Natural killer cell (primary cell): ENCODE data around the gene KTI12. TPM values are rescaled to one million over a fixed set of nuclear protein-coding genes. Genes with fewer than 3 reads are reported as not detected.

Experiments
- ATAC-seq, 3 donors: fragments of 150-1000 bp in 2 of 3; fragments of 200-7000 bp in 1 of 3; cut with Tn5 transposase; 1 replicate in 1 of 3; 2 replicates in 2 of 3; pipeline ENCODE4 v1.10.0; 2021; ENCODE audit warnings: mild to moderate bottlenecking in 2 of 3, moderate library complexity in 2 of 3
- DNase-seq, 2 donors: peaks; one replicate each; pipeline versions ENCODE4 v3.0.0 to v3.0.0-alpha.2; 2013 to 2021; ENCODE audit warnings: mixed read lengths in 1 of 2
- H3K27ac ChIP-seq: one replicate; pipeline ENCODE4 v1.5.1; 2013; ENCODE audit warnings: mild to moderate bottlenecking, low read length
- H3K27me3 ChIP-seq: one replicate; pipeline ENCODE4 v1.6.1; 2013; ENCODE audit warnings: low read length; ENCODE audit not compliant: control insufficient read depth, insufficient read depth
- H3K36me3 ChIP-seq: one replicate; pipeline ENCODE4 v1.6.1; 2013; ENCODE audit warnings: low read length; ENCODE audit not compliant: control insufficient read depth, insufficient read depth
- H3K4me1 ChIP-seq: one replicate; pipeline ENCODE4 v1.6.1; 2013; ENCODE audit warnings: low read length; ENCODE audit not compliant: control insufficient read depth, insufficient read depth
- H3K4me3 ChIP-seq: one replicate; pipeline ENCODE4 v1.5.1; 2013; ENCODE audit warnings: low read length
- H3K9me3 ChIP-seq: one replicate; pipeline ENCODE4 v1.6.1; 2013; ENCODE audit warnings: low read length; ENCODE audit not compliant: control insufficient read depth, insufficient read depth
- H3K27ac Mint-ChIP-seq, 2 donors: one replicate each; pipeline ENCODE4 v1.8.0; 2022; ENCODE audit warnings: mild to moderate bottlenecking in 2 of 2, mixed read lengths in 2 of 2, moderate library complexity in 1 of 2
- H3K27me3 Mint-ChIP-seq, 2 donors: one replicate each; pipeline ENCODE4 v1.8.0; 2022; ENCODE audit warnings: low read depth in 2 of 2, mixed read lengths in 2 of 2
- H3K36me3 Mint-ChIP-seq: one replicate; pipeline ENCODE4 v1.8.0; 2022; ENCODE audit warnings: mixed read lengths
- H3K4me1 Mint-ChIP-seq, 2 donors: one replicate each; pipeline ENCODE4 v1.8.0; 2022; ENCODE audit warnings: mixed read lengths in 2 of 2
- H3K4me3 Mint-ChIP-seq: one replicate; pipeline ENCODE4 v1.8.0; 2022; ENCODE audit warnings: mild to moderate bottlenecking, moderate library complexity, mixed read lengths
- H3K9me3 Mint-ChIP-seq, 2 donors: one replicate each; pipeline ENCODE4 v1.8.0; 2022; ENCODE audit warnings: mixed read lengths in 2 of 2
- WGBS: methylation state at CpG from one replicate; pipeline ENCODE4 v1.1.7; 2013; ENCODE audit warnings: missing lambda C conversion rate; ENCODE audit not compliant: insufficient coverage; 5-methylcytosine and 5-hydroxymethylcytosine counted together
- intact Hi-C: fragments of 100-400 bp; cut with micrococcal nuclease; formaldehyde crosslinking; loops from one replicate; pipeline ENCODE4 v1.14.2; 2022
- total RNA-seq, 4 donors: library from RNA; stranded (reverse); fragments of 120-200 nt in 1 of 4; gene quantifications; one replicate each; pipeline versions ENCODE4 v1.2.3 to v1.2.4, GENCODE V29; 2013 to 2022
- TF ChIP-seq, protein P1 (sequence below): fragments of 200-600 bp; IDR thresholded peaks from one replicate; pipeline ENCODE4 v1.8.0; 2022; ENCODE audit warnings: antibody characterized with exemption

Gene KTI12
- total RNA-seq, 3 donors from 2014 or later (not counting 1 experiment from before 2014, with no cell fraction given): 12.6 to 13.8 (median 13.2) TPM

DNA sequence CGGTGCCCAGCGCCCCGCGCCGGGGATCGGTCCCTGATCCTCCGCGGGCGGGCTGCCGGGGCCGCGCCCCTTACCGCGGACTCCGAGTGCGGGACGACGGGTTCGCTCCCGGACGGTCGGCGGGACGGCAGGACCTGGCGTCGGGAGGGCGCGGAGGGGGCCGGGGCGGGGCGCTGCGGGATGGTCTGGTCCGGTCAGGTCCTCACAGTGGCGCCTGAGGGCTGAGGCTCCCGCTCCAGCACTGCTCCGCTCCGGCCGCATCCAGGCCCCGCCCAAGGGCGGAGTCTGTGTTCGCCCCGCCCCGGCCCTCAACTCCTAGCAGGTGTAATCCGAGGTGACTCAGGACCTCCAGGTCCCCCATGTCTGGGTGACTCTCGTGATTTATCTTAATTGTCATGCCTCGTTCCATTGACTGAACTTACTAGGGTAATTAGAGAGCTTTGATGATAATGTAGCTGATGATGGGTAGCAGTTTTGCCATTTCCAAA, 43.1 kb downstream of the KTI12 start, which contains the start of gene RAB3B:
Gene RAB3B, minus strand, starts transcription at position 223 of the 488 bp plus-strand sequence. CDS start 13,583 bp downstream, outside the sequence.
- TF ChIP-seq, protein P1, sequence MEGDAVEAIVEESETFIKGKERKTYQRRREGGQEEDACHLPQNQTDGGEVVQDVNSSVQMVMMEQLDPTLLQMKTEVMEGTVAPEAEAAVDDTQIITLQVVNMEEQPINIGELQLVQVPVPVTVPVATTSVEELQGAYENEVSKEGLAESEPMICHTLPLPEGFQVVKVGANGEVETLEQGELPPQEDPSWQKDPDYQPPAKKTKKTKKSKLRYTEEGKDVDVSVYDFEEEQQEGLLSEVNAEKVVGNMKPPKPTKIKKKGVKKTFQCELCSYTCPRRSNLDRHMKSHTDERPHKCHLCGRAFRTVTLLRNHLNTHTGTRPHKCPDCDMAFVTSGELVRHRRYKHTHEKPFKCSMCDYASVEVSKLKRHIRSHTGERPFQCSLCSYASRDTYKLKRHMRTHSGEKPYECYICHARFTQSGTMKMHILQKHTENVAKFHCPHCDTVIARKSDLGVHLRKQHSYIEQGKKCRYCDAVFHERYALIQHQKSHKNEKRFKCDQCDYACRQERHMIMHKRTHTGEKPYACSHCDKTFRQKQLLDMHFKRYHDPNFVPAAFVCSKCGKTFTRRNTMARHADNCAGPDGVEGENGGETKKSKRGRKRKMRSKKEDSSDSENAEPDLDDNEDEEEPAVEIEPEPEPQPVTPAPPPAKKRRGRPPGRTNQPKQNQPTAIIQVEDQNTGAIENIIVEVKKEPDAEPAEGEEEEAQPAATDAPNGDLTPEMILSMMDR: no peak
- intact Hi-C loops: no loop called here
- Histone ChIP-seq H3K36me3 (no peaks in the 10 kb centered on the region), H3K27ac (no peak within 1 kb of the TSS), H3K4me1 (peaks cover 9% of the 10 kb centered on the region), H3K9me3 (no peaks in the 10 kb centered on the region), H3K4me3 (peak within 1 kb of the TSS; percentile 7), H3K27me3 (peaks cover 21% of the 10 kb centered on the region)
- H3K36me3 Mint-ChIP-seq: no peaks in the 10 kb centered on the region
- no peak within 1 kb of the TSS for H3K27ac Mint-ChIP-seq
- DNase-seq (peak; percentile 56 to 71), ATAC-seq (peak; percentile 74 to 93 (median 90))
- H3K4me3 Mint-ChIP-seq: peak within 1 kb of the TSS; percentile 91
- 1% methylated on average over 46 of the region's 46 CpGs for WGBS
- peaks cover 40% of the 10 kb centered on the region in 2 donors for H3K27me3 Mint-ChIP-seq
- H3K4me1 Mint-ChIP-seq: peaks cover 11 to 23% of the 10 kb centered on the region in 2 donors
- no peaks in the 10 kb centered on the region for H3K9me3 Mint-ChIP-seq

DNA sequence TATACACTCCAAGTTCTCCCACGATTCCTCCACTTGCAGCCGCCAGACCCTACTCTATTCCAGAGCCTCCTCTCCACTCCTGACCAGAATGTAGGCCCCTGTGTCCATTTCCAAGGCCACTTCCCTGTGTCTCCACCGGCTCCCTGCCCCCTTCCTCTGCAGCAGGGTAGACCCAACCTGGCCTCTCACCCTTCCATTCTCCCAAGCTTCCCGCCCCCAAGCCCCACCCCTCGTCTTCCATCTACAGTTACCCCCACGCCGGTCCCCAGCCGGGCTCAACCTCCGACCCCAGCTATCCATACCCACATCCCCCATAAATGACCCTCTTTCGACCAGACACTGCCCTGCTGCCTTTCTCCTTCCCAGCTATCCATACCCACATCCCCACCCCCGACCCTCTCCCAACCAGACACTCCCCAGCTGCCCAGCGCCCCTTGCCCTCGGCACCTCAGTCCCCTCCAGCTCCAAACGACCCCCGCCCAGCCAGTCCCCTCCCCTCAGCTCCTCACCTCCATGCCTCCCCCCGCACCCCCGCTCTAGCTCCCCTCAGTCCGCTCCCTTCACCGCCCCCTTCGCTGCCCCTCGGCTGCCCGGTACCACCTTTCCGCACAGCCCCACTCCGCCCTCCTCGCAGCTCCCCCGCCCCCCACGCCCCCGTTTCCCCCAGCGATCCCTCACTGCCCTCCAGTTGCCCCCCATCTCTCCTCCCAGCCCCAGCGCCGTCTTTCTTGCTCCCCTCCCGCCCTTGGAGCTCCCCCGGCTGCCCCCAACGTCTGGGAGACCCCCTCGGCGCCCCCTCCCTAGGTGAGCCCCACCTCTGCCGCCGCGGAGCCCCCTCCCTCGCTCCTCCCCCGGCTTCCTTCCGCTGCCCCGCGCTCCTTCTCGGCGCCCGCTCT, 43.8 kb downstream of the KTI12 start:
- no peak for DNase-seq
- TF ChIP-seq, protein P1: no peak
- ATAC-seq: no peak
- Histone ChIP-seq H3K4me1 (peaks cover 9% of the 10 kb centered on the region), H3K9me3 (no peaks in the 10 kb centered on the region), H3K4me3 (no peak overlapping the region), H3K36me3 (no peaks in the 10 kb centered on the region), H3K27me3 (peaks cover 21% of the 10 kb centered on the region), H3K27ac (no peak overlapping the region)
- 25% methylated on average over 41 of the region's 47 CpGs for WGBS
- Mint-ChIP-seq H3K27me3 (peaks cover 40% of the 10 kb centered on the region in 2 donors), H3K9me3 (no peaks in the 10 kb centered on the region), H3K27ac (no peak overlapping the region), H3K36me3 (no peaks in the 10 kb centered on the region), H3K4me3 (peak overlapping the region; percentile 86), H3K4me1 (peaks cover 11 to 23% of the 10 kb centered on the region in 2 donors)
- intact Hi-C loops: no loop called here

DNA sequence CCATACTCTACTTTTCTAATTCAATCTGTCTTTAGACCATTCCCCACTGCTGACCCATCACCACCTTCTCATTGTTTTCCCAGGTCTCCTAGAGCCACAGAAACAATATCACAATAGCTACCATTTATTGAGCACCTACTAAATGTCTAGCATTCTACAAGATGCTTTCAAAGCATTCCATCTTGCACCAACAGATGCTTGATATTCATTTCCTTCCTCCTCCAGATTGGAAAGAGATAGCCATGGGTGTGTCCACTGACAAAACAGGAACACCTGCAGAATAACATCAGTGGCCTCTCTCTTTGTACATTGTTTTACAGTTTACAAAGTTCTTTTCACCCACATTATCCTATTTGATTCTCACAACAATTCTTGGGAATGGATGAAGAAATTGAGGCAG, 45.4 kb downstream of the KTI12 start:
- H3K27ac ChIP-seq: no peak overlapping the region
- Mint-ChIP-seq H3K4me1 (peaks cover 11 to 23% of the 10 kb centered on the region in 2 donors), H3K27me3 (peaks cover 32 to 35% of the 10 kb centered on the region in 2 donors), H3K9me3 (no peaks in the 10 kb centered on the region), H3K36me3 (no peaks in the 10 kb centered on the region), H3K27ac (no peak overlapping the region), H3K4me3 (peak overlapping the region; percentile 67)
- no peaks in the 10 kb centered on the region for H3K36me3 ChIP-seq
- TF ChIP-seq, protein P1: no peak
- H3K27me3 ChIP-seq: peaks cover 21% of the 10 kb centered on the region
- H3K9me3 ChIP-seq: no peaks in the 10 kb centered on the region
- intact Hi-C loops: no loop called here
- peaks cover 9% of the 10 kb centered on the region for H3K4me1 ChIP-seq
- H3K4me3 ChIP-seq: no peak overlapping the region
- DNase-seq: no peak
- ATAC-seq: no peak
